ENCODE measurements around the gene ALAD. TPM values are rescaled to one million over a fixed set of nuclear protein-coding genes. Genes with fewer than 3 reads are reported as not detected.

ALAD gene
- total RNA-seq, 1 experiment from 2014 or later: 8.9 TPM

- no peaks in the 10 kb centered on the region for H3K9me3 ChIP-seq (ENCODE audit: control insufficient read depth, insufficient read depth, low read depth, low read length)
- H3K27me3 ChIP-seq (ENCODE audit: control insufficient read depth, insufficient read depth, low read length): no peaks in the 10 kb centered on the region
- TF ChIP-seq, protein P1, sequence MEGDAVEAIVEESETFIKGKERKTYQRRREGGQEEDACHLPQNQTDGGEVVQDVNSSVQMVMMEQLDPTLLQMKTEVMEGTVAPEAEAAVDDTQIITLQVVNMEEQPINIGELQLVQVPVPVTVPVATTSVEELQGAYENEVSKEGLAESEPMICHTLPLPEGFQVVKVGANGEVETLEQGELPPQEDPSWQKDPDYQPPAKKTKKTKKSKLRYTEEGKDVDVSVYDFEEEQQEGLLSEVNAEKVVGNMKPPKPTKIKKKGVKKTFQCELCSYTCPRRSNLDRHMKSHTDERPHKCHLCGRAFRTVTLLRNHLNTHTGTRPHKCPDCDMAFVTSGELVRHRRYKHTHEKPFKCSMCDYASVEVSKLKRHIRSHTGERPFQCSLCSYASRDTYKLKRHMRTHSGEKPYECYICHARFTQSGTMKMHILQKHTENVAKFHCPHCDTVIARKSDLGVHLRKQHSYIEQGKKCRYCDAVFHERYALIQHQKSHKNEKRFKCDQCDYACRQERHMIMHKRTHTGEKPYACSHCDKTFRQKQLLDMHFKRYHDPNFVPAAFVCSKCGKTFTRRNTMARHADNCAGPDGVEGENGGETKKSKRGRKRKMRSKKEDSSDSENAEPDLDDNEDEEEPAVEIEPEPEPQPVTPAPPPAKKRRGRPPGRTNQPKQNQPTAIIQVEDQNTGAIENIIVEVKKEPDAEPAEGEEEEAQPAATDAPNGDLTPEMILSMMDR (IDR thresholded peaks at IDR 0.05): no peak
- TF ChIP-seq SIN3A (IDR thresholded peaks at IDR 0.05; ENCODE audit: borderline replicate concordance, insufficient read depth, low read depth, low read length) (no peak), POLR2AphosphoS5 (IDR thresholded peaks at IDR 0.05; ENCODE audit: low read depth, low read length) (no peak), TCF7L2 (IDR thresholded peaks at IDR 0.05; ENCODE audit: low read depth, low read length) (no peak)
- TF ChIP-seq, protein P2, sequence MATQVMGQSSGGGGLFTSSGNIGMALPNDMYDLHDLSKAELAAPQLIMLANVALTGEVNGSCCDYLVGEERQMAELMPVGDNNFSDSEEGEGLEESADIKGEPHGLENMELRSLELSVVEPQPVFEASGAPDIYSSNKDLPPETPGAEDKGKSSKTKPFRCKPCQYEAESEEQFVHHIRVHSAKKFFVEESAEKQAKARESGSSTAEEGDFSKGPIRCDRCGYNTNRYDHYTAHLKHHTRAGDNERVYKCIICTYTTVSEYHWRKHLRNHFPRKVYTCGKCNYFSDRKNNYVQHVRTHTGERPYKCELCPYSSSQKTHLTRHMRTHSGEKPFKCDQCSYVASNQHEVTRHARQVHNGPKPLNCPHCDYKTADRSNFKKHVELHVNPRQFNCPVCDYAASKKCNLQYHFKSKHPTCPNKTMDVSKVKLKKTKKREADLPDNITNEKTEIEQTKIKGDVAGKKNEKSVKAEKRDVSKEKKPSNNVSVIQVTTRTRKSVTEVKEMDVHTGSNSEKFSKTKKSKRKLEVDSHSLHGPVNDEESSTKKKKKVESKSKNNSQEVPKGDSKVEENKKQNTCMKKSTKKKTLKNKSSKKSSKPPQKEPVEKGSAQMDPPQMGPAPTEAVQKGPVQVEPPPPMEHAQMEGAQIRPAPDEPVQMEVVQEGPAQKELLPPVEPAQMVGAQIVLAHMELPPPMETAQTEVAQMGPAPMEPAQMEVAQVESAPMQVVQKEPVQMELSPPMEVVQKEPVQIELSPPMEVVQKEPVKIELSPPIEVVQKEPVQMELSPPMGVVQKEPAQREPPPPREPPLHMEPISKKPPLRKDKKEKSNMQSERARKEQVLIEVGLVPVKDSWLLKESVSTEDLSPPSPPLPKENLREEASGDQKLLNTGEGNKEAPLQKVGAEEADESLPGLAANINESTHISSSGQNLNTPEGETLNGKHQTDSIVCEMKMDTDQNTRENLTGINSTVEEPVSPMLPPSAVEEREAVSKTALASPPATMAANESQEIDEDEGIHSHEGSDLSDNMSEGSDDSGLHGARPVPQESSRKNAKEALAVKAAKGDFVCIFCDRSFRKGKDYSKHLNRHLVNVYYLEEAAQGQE (IDR thresholded peaks at IDR 0.05; ENCODE audit: insufficient read depth in 1 of 2, low read depth in 2 of 2, low read length in 1 of 2): no peak
- H3K27ac ChIP-seq (ENCODE audit: low read length): no peak overlapping the region
- DNase-seq (ENCODE audit: low read depth, low spot score) (no peak), ATAC-seq (no peak)
- ChIA-PET CTCF (no interaction called here), POLR2A (no interaction called here)
- in situ Hi-C loops (cut with HindIII; ENCODE audit: low pct_unique_long_range_greater_than_20kb, low sequenced_read_pairs): no loop called here
- intact Hi-C loops (cut with micrococcal nuclease; ENCODE audit: unreplicated experiment): no loop called here
- H3K4me1 ChIP-seq (ENCODE audit: control insufficient read depth, insufficient read depth, low read length): no peaks in the 10 kb centered on the region; the same call in 1 of the 2 replicates
- no peak overlapping the region for H3K4me3 ChIP-seq (ENCODE audit: low read depth in 2 of 2, low read length in 2 of 2)
- no TSS peak for BruUV-seq (replicated peaks)
- no peaks in the 10 kb centered on the region; the same call in 1 of the 2 replicates for H3K36me3 ChIP-seq (ENCODE audit: control insufficient read depth, insufficient read depth, low read length)
Observed at GRCh38 chr9:113372059-113372458, 29.0 kb downstream of the ALAD start.

DNA sequence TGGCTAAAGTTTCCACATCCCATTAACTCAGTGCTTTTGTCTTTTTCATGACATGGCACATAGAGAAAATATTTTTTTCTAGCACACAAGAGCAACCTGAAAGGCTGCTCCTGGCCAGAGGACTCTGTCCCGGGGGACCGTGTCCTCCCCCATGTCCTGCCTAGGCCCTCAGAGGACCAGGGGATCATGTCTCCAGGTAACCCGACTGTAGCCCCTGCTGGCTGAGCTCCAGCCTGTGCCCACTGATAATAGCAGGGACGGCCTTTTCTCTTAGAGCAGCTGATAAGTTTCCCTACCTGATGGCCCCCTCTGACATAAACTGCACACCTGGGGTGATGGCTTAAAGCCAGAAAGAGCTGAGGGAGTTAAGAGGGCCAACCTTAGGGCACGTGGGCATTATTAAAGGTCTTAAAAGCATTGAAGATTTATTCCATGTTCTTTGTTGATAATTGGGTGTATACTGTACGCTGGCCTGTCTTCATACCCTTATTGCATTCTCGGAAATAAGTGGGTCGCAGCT lies 30.2 kb downstream of the ALAD start:
- ATAC-seq: no peak
- no peak overlapping the region for H3K4me3 ChIP-seq (ENCODE audit: low read depth in 2 of 2, low read length in 2 of 2)
- intact Hi-C loops (cut with micrococcal nuclease; ENCODE audit: unreplicated experiment) (no loop called here), in situ Hi-C loops (cut with HindIII; ENCODE audit: low pct_unique_long_range_greater_than_20kb, low sequenced_read_pairs) (no loop called here)
- ChIA-PET CTCF (interaction anchor here (0.6 kb wide), 1 partner anchor 297 kb away, joined by 4 read pairs; no protein-coding TSS in a partner anchor), POLR2A (no interaction called here)
- H3K4me1 ChIP-seq (ENCODE audit: control insufficient read depth, insufficient read depth, low read length): no peaks in the 10 kb centered on the region; the same call in 1 of the 2 replicates
- no TSS peak for BruUV-seq (replicated peaks)
- H3K9me3 ChIP-seq (ENCODE audit: control insufficient read depth, insufficient read depth, low read depth, low read length): no peaks in the 10 kb centered on the region
- H3K36me3 ChIP-seq (ENCODE audit: control insufficient read depth, insufficient read depth, low read length): no peaks in the 10 kb centered on the region; the same call in 1 of the 2 replicates
- DNase-seq (ENCODE audit: low read depth, low spot score): no peak
- H3K27ac ChIP-seq (ENCODE audit: low read length): no peak overlapping the region
- TF ChIP-seq, protein P2 (IDR thresholded peaks at IDR 0.05; ENCODE audit: insufficient read depth in 1 of 2, low read depth in 2 of 2, low read length in 1 of 2): no peak
- TF ChIP-seq, protein P1 (IDR thresholded peaks at IDR 0.05): no peak
- TF ChIP-seq SIN3A (IDR thresholded peaks at IDR 0.05; ENCODE audit: borderline replicate concordance, insufficient read depth, low read depth, low read length) (no peak), TCF7L2 (IDR thresholded peaks at IDR 0.05; ENCODE audit: low read depth, low read length) (no peak), POLR2AphosphoS5 (IDR thresholded peaks at IDR 0.05; ENCODE audit: low read depth, low read length) (no peak)
- H3K27me3 ChIP-seq (ENCODE audit: control insufficient read depth, insufficient read depth, low read length): no peaks in the 10 kb centered on the region

Measured in Panc1 (cell line).